PC-9 (cell line): ENCODE results near the gene FLNB. TPM values are rescaled to one million over a fixed set of nuclear protein-coding genes. Genes with fewer than 3 reads are reported as not detected.

Source experiments
- BruUV-seq: library from RNA; stranded (reverse); fragments of 400-500 nt; replicated peaks from 2 replicates; lab custom pipeline; 2021; lab: Mats Ljungman, UMichigan
- CTCF ChIA-PET: fragments of 300-600 bp; sonication (Branson Sonifier 250); formaldehyde crosslinking; loops from one replicate; lab custom pipeline; 2022; ENCODE audit warnings: antibody characterized with exemption; lab: Charles Lee
- POLR2A ChIA-PET: fragments of 300-600 bp; sonication (Branson Sonifier 250); formaldehyde crosslinking; loops from one replicate; lab custom pipeline; 2022; ENCODE audit warnings: antibody characterized with exemption; ENCODE audit not compliant: unreplicated experiment; lab: Charles Lee
- DNase-seq, 2 experiments: peaks; one replicate each; pipeline versions ENCODE4 v3.0.0 to v3.0.0-alpha.2; 2015 to 2022; ENCODE audit warnings: mixed read lengths in 1 of 2
- H2AFZ ChIP-seq: fragments of 200-600 bp; sonication (generic); 2 replicates; pipeline ENCODE4 v1.8.1; 2017; ENCODE audit warnings: antibody characterized with exemption
- H3F3A ChIP-seq: fragments of 200-600 bp; sonication (generic); 2 replicates; pipeline ENCODE4 v1.8.1; 2017; ENCODE audit warnings: antibody characterized with exemption, mild to moderate bottlenecking, low read depth; ENCODE audit not compliant: insufficient read depth
- H3K27ac ChIP-seq: fragments of 200-600 bp; sonication (generic); 2 replicates; pipeline ENCODE4 v1.6.1; 2016; ENCODE audit warnings: mixed run types
- H3K27me3 ChIP-seq: fragments of 200-600 bp; sonication (generic); 2 replicates; pipeline ENCODE4 v1.6.1; 2016; ENCODE audit warnings: low read depth, mixed run types; ENCODE audit not compliant: insufficient read depth
- H3K36me3 ChIP-seq: fragments of 200-600 bp; sonication (generic); 2 replicates; pipeline ENCODE4 v1.6.1; 2016; ENCODE audit warnings: low read depth, mixed run types
- H3K4me1 ChIP-seq: fragments of 200-600 bp; sonication (generic); replicated peaks from 2 replicates; pipeline ENCODE4 v1.6.1; 2016; ENCODE audit warnings: mixed run types; ENCODE audit not compliant: insufficient read depth
- H3K4me2 ChIP-seq: fragments of 200-600 bp; sonication (generic); 2 replicates; pipeline ENCODE4 v1.6.1; 2017; ENCODE audit warnings: mixed run types
- H3K4me3 ChIP-seq: fragments of 200-600 bp; sonication (generic); 2 replicates; pipeline ENCODE4 v1.6.1; 2016; ENCODE audit warnings: mixed run types
- H3K79me2 ChIP-seq: fragments of 200-600 bp; sonication (generic); 2 replicates; pipeline ENCODE4 v1.6.1; 2017; ENCODE audit warnings: low read depth, mixed run types
- H3K9me2 ChIP-seq: fragments of 200-600 bp; sonication (generic); 2 replicates; pipeline ENCODE4 v1.8.1; 2017; ENCODE audit warnings: mild to moderate bottlenecking; ENCODE audit not compliant: insufficient read depth
- H3K9me3 ChIP-seq: fragments of 200-600 bp; sonication (generic); 2 replicates; pipeline ENCODE4 v1.8.1; 2016; ENCODE audit warnings: low read depth; ENCODE audit not compliant: insufficient read depth
- H4K20me1 ChIP-seq: fragments of 200-600 bp; sonication (generic); 2 replicates; pipeline ENCODE4 v1.8.1; 2017; ENCODE audit not compliant: insufficient read depth
- EZH2 ChIP-seq: fragments of 200-600 bp; sonication (generic); IDR thresholded peaks from 2 replicates; pipeline ENCODE4 v1.8.0; 2017; ENCODE audit warnings: antibody characterized with exemption, low read depth
- intact Hi-C: fragments of 100-400 bp; cut with micrococcal nuclease; formaldehyde crosslinking; loops from one replicate; pipeline ENCODE4 v1.10.0; 2022; ENCODE audit not compliant: unreplicated experiment
- total RNA-seq: library from RNA; stranded (reverse); gene quantifications from 2 replicates; pipeline ENCODE4 v1.2.3, GENCODE V29; 2021
- TF ChIP-seq, protein P1 (sequence below): fragments of 200-600 bp; sonication (generic); conservative IDR thresholded peaks from 2 replicates; pipeline ENCODE4 v1.6.1; 2017; ENCODE audit warnings: mixed run types, antibody characterized with exemption, mild to moderate bottlenecking, moderate library complexity

FLNB gene
- total RNA-seq, 1 experiment from 2014 or later: 349 TPM

DNA sequence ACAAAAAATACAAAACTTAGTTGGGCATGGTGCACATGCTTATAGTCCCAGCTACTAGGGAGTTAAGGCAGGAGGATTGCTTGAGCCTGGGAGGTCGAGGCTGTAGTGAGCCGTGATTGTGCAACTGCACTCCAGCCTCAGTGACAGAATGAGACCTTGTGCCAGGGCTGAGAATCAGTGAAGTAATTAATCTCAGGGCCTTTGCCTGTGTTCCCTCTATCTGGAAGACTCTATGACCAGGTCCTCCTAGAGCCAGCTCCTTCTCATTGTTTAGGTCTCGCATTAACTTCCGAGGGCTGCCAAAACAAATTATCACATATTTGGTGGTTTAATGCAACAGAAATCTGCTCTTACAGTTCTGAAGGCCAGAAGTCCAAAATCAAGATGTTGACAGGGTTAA lies 41.4 kb upstream of the FLNB start:
- no peaks in the 10 kb centered on the region for H4K20me1 ChIP-seq
- H3K27ac ChIP-seq: no peak overlapping the region
- no peak overlapping the region for H3K4me3 ChIP-seq
- peaks cover 15% of the 10 kb centered on the region for H3K79me2 ChIP-seq
- H3K36me3 ChIP-seq: no peaks in the 10 kb centered on the region
- no TSS peak for BruUV-seq
- H3K4me2 ChIP-seq: no peak overlapping the region
- POLR2A ChIA-PET: no interaction called here
- CTCF ChIA-PET: no interaction called here
- no peak overlapping the region for H2AFZ ChIP-seq
- H3K9me3 ChIP-seq: no peaks in the 10 kb centered on the region
- H3K9me2 ChIP-seq: no peaks in the 10 kb centered on the region
- no peak for DNase-seq
- peaks cover 39% of the 10 kb centered on the region for H3K4me1 ChIP-seq
- intact Hi-C loops: no loop called here
- H3K27me3 ChIP-seq: no peaks in the 10 kb centered on the region
- H3F3A ChIP-seq: peaks cover 26% of the 10 kb centered on the region
- TF ChIP-seq, protein P1, sequence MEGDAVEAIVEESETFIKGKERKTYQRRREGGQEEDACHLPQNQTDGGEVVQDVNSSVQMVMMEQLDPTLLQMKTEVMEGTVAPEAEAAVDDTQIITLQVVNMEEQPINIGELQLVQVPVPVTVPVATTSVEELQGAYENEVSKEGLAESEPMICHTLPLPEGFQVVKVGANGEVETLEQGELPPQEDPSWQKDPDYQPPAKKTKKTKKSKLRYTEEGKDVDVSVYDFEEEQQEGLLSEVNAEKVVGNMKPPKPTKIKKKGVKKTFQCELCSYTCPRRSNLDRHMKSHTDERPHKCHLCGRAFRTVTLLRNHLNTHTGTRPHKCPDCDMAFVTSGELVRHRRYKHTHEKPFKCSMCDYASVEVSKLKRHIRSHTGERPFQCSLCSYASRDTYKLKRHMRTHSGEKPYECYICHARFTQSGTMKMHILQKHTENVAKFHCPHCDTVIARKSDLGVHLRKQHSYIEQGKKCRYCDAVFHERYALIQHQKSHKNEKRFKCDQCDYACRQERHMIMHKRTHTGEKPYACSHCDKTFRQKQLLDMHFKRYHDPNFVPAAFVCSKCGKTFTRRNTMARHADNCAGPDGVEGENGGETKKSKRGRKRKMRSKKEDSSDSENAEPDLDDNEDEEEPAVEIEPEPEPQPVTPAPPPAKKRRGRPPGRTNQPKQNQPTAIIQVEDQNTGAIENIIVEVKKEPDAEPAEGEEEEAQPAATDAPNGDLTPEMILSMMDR: no peak
- TF ChIP-seq EZH2: no peak

DNA sequence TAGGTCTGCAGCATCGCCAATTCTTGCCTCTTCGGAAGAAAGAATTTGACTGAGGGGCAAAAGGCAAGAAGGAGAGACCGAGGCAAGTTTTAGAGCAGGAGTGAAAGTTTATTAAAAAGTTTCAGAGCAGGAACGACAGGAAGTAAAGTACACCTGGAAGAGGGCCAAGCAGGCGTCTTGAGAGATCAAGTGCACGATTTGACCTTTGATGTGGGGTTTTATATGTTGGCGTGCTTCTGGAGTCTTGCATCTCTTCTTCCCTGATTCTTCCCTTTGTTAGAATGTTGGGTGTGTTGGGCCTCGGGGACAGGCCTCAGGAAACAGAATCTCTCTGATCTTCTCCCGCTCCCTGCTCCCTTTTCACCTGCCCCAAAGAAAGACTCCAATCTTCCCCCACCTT lies 40.6 kb upstream of the FLNB start:
- POLR2A ChIA-PET: no interaction called here
- H3K9me3 ChIP-seq: no peaks in the 10 kb centered on the region
- CTCF ChIA-PET: no interaction called here
- H3K27ac ChIP-seq: no peak overlapping the region
- no peaks in the 10 kb centered on the region for H3K9me2 ChIP-seq
- H4K20me1 ChIP-seq: no peaks in the 10 kb centered on the region
- H2AFZ ChIP-seq: no peak overlapping the region
- no peak overlapping the region for H3K4me2 ChIP-seq
- H3K4me3 ChIP-seq: no peak overlapping the region
- DNase-seq: no peak
- intact Hi-C loops: no loop called here
- no peak for TF ChIP-seq EZH2
- TF ChIP-seq, protein P1: no peak
- peaks cover 42% of the 10 kb centered on the region for H3K4me1 ChIP-seq
- no peaks in the 10 kb centered on the region for H3K36me3 ChIP-seq
- no peaks in the 10 kb centered on the region for H3K27me3 ChIP-seq
- peaks cover 34% of the 10 kb centered on the region for H3F3A ChIP-seq
- no TSS peak for BruUV-seq
- peaks cover 15% of the 10 kb centered on the region for H3K79me2 ChIP-seq

DNA sequence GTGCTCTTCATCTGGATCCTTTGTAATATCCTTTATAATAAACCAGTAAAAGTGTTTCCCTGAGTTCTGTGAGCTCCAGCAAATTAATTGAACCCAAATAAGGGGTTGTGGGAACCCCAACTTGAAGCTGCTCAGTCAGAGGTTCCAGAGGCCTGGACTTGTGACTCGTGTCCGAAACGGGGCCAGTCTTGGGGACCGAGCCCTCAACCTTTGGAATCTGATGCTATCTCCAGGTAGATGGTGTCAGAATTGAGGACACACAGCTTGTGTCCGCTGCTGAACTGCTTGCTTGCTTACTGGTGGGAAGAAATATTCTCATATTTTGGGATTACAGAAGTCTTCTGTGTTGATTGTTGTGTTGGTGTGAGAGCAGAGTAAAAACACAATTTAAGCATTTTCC lies 39.7 kb upstream of the FLNB start:
- H3K9me2 ChIP-seq: no peaks in the 10 kb centered on the region
- no peak overlapping the region for H3K4me3 ChIP-seq
- peaks cover 51% of the 10 kb centered on the region for H3K4me1 ChIP-seq
- CTCF ChIA-PET: interaction anchor here (0.6 kb wide), 1 partner anchor 15 kb away, joined by 5 read pairs; no protein-coding TSS in a partner anchor
- no peaks in the 10 kb centered on the region for H3K9me3 ChIP-seq
- POLR2A ChIA-PET: interaction anchor here (0.6 to 0.7 kb wide), 4 partner anchors 32 to 1344 kb away, joined by 3 to 14 read pairs (median 9); no protein-coding TSS in a partner anchor
- H3K27me3 ChIP-seq: no peaks in the 10 kb centered on the region
- no peak overlapping the region for H2AFZ ChIP-seq
- H3F3A ChIP-seq: peaks cover 43% of the 10 kb centered on the region
- no peaks in the 10 kb centered on the region for H4K20me1 ChIP-seq
- peak overlapping the region; percentile 30; the same call in 1 of the 2 replicates for H3K27ac ChIP-seq
- H3K79me2 ChIP-seq: peaks cover 15% of the 10 kb centered on the region
- no peak for TF ChIP-seq EZH2
- TF ChIP-seq, protein P1: no peak
- H3K4me2 ChIP-seq: no peak overlapping the region
- DNase-seq: no peak
- intact Hi-C loops: no loop called here
- H3K36me3 ChIP-seq: no peaks in the 10 kb centered on the region
- no TSS peak for BruUV-seq
